GM10248 (cell line): ENCODE measurements around the gene NKAIN4.

Source experiments
- CTCF ChIA-PET: fragments of 300-600 bp; sonication (Branson Sonifier 250); formaldehyde crosslinking; extraction: SDS; loops from one replicate; lab custom pipeline; 2021; ENCODE audit warnings: antibody characterized with exemption; lab: Yijun Ruan, JAX
- POLR2A ChIA-PET: fragments of 350-650 bp; sonication (Branson Sonifier 250); formaldehyde crosslinking; extraction: SDS; loops from one replicate; lab custom pipeline; 2020; ENCODE audit warnings: antibody characterized with exemption; lab: Yijun Ruan, JAX
- DNase-seq: peaks from one replicate; pipeline ENCODE4 v3.0.0; 2012; ENCODE audit errors: extremely low spot score
- TF ChIP-seq, protein P1 (sequence below): IDR thresholded peaks from 2 replicates; pipeline ENCODE4 v1.5.1; 2012; ENCODE audit warnings: mild to moderate bottlenecking, low read depth; ENCODE audit errors: extremely low read depth, missing control alignments, control extremely low read depth

NKAIN4 gene

DNA sequence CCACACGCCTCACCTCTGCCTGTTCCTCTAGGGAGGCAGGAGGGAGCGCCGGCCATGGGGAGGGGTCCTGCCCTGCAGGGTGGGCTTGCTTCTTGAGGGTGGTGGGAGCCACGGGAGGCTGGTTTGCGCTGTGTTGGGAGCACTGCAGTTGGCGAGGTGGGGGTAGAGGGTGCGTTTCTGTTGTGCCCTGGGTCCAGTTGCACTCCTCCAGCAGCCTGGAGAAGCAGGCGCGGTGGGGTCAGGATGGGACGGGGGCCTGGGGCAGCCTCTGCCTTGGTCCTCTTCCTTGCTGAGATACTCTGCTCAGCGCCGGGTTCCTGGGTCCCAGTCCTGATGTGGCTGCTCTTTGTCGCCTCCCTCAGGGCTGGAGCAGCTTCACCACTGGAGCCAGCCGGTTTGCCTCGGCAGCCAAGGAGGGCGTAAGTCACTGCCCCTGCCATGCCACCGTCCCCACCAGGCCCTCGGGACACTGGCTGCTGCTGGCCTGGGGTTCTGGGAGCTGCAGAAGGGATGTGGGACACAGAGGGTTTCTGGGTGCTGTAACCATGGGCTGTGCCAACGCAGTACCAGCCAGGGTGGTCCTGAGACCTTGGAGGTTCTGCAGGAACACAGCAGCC is 26.8 kb upstream of the NKAIN4 start:
- TF ChIP-seq, protein P1, sequence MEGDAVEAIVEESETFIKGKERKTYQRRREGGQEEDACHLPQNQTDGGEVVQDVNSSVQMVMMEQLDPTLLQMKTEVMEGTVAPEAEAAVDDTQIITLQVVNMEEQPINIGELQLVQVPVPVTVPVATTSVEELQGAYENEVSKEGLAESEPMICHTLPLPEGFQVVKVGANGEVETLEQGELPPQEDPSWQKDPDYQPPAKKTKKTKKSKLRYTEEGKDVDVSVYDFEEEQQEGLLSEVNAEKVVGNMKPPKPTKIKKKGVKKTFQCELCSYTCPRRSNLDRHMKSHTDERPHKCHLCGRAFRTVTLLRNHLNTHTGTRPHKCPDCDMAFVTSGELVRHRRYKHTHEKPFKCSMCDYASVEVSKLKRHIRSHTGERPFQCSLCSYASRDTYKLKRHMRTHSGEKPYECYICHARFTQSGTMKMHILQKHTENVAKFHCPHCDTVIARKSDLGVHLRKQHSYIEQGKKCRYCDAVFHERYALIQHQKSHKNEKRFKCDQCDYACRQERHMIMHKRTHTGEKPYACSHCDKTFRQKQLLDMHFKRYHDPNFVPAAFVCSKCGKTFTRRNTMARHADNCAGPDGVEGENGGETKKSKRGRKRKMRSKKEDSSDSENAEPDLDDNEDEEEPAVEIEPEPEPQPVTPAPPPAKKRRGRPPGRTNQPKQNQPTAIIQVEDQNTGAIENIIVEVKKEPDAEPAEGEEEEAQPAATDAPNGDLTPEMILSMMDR, result no peak
- ChIA-PET CTCF (interaction anchor here (1.1 to 1.9 kb wide), 3 partner anchors 9 to 57 kb away, joined by 4 to 8 read pairs (median 7); partner anchors contain the start of gene ARFGAP1), POLR2A (interaction anchor here (0.6 to 0.7 kb wide), 2 partner anchors 224 to 659 kb away, joined by 3 read pairs; no protein-coding TSS in a partner anchor)
- no peak for DNase-seq

- CTCF ChIA-PET, result interaction anchor here (1.4 to 1.9 kb wide), 2 partner anchors 8 to 57 kb away, joined by 7 to 8 read pairs; partner anchors contain the start of gene ARFGAP1
- POLR2A ChIA-PET, result no interaction called here
- TF ChIP-seq, protein P1, result no peak
- no peak for DNase-seq
These were observed 26.1 kb upstream of the NKAIN4 start for GRCh38 chr20:63280371-63280770.

- DNase-seq, result no peak
- ChIA-PET CTCF (interaction anchor here (1.4 kb wide), 1 partner anchor 56 kb away, joined by 8 read pairs; no protein-coding TSS in a partner anchor), POLR2A (no interaction called here)
- TF ChIP-seq, protein P1, result no peak
These were observed 25.7 kb upstream of the NKAIN4 start for GRCh38 chr20:63279931-63280330.

DNA sequence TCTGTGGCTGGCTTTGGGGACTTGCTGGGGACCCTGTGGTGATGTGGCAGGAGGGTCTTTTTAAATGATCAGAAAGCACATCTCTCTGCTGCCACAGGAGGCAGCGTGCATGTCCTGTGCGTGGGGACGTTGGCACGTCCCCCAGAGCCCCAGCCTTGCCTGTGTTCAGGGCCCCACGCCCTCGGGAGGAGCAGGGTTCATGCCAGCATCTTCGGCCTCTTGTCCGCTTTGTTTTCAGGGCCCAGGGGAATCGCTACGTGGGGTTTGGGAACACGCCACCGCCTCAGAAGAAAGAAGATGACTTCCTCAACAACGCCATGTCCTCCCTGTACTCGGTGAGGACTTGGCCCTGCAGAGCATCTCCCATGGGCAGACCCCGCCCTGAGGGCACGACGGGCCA is 24.4 kb upstream of the NKAIN4 start:
- TF ChIP-seq, protein P1, result no peak
- CTCF ChIA-PET, result no interaction called here
- no peak for DNase-seq
- POLR2A ChIA-PET, result no interaction called here

- no peak for DNase-seq
- ChIA-PET POLR2A (interaction anchor here (0.6 kb wide), 1 partner anchor 207 kb away, joined by 3 read pairs; no protein-coding TSS in a partner anchor), CTCF (interaction anchor here (0.7 to 0.8 kb wide), 2 partner anchors 14 to 55 kb away, joined by 3 to 4 read pairs; no protein-coding TSS in a partner anchor)
- TF ChIP-seq, protein P1, result no peak
These were observed 23.4 kb upstream of the NKAIN4 start for GRCh38 chr20:63277466-63278272.

GRCh38 chr20:63276956-63277355 is 22.7 kb upstream of the NKAIN4 start:
- DNase-seq, result no peak
- TF ChIP-seq, protein P1, result no peak
- POLR2A ChIA-PET, result interaction anchor here (0.6 kb wide), 1 partner anchor 207 kb away, joined by 3 read pairs; no protein-coding TSS in a partner anchor
- CTCF ChIA-PET, result interaction anchor here (0.7 to 0.8 kb wide), 2 partner anchors 15 to 54 kb away, joined by 3 to 4 read pairs; no protein-coding TSS in a partner anchor
